Erythroblast (primary cell): ENCODE results near the gene CDY2B.
"Not testable (repeated sequence)": the region's sequence is repeated elsewhere in the genome, so short reads cannot be mapped to it uniquely, and the experiment has no call there.

ENCODE experiments used
- DNase-seq, 2 experiments: peaks; one replicate each; lab custom pipeline; 2025; lab: John Stamatoyannopoulos, UW

CDY2B gene

GRCh38 chrY:17880120-17880519, at the start of gene CDY2B:
CDY2B (minus strand) TSS chrY:17880220; CDS start chrY:17879892, 328 bp downstream.
- DNase-seq: not testable (repeated sequence)

- DNase-seq: not testable (repeated sequence)
These were observed 28.0 kb upstream of the CDY2B start for GRCh38 chrY:17908009-17908408.

- not testable (repeated sequence) for DNase-seq
These were observed 27.3 kb upstream of the CDY2B start for GRCh38 chrY:17907351-17907750.

GRCh38 chrY:17881697-17882096, 1.7 kb upstream of the CDY2B start:
- not testable (repeated sequence) for DNase-seq

- DNase-seq: not testable (repeated sequence)
These were observed 3.3 kb downstream of the CDY2B start for GRCh38 chrY:17876767-17877166.

- not testable (repeated sequence) for DNase-seq
These were observed 4.6 kb downstream of the CDY2B start for GRCh38 chrY:17875401-17875800.

GRCh38 chrY:17871194-17871903, 8.7 kb downstream of the CDY2B start:
- not testable (repeated sequence) for DNase-seq

- DNase-seq: not testable (repeated sequence)
These were observed 9.3 kb downstream of the CDY2B start for GRCh38 chrY:17870737-17871136.

- DNase-seq: not testable (repeated sequence)
These were observed 12.2 kb downstream of the CDY2B start for GRCh38 chrY:17867850-17868249.

GRCh38 chrY:17860634-17861033, 19.4 kb downstream of the CDY2B start:
- DNase-seq: not testable (repeated sequence)

GRCh38 chrY:17856963-17857848, 22.8 kb downstream of the CDY2B start:
- DNase-seq: not testable (repeated sequence)

GRCh38 chrY:17856508-17856907, 23.5 kb downstream of the CDY2B start:
- DNase-seq: not testable (repeated sequence)

GRCh38 chrY:17849131-17849530, 30.9 kb downstream of the CDY2B start:
- not testable (repeated sequence) for DNase-seq

GRCh38 chrY:17832149-17832548, 47.9 kb downstream of the CDY2B start:
- DNase-seq: not testable (repeated sequence)
